ENCODE measurements around the gene CIBAR2.
A peak's percentile ranks its signal among the peaks of the same experiment; 100 is the strongest.
"Not testable (repeated sequence)": the region's sequence is repeated elsewhere in the genome, so short reads cannot be mapped to it uniquely, and the experiment has no call there.

The CIBAR2 gene

DNA sequence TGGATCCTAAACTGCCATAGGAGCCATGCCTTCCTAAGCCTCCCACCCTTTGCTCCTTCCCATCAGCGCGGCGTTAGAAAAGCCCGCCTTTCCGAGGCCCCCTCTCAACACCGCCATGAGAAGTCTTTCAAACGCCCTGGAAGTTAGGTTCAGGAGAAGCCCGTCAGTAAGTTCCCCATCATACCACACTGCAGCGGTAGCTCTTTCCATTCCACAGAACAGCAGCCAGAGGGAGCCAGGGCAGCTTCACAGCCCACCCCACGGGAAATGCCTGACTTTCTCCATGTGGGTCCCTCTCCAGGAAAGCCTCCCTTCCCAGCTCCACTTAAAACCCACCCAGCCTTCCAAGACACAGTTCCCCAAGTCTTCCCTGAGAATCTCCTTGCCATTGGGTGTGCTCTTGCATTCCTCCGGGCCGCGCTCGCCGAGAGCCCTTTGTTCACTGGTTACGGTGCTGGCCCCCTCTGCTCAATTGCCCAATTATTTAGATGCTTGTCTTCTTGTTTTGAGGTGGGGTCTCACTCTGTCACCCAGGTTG, 56.0 kb downstream of the CIBAR2 start:
- intact Hi-C loops (cut with DNase I; ENCODE audit: low total_unique reads) = no loop called here
- Histone ChIP-seq H3K36me3 (no peaks in the 10 kb centered on the region), H3K4me1 (peaks cover 0 to 9% (median 8%) of the 10 kb centered on the region in 4 donors), H3K27ac (peak overlapping the region; percentile 34 to 49), H3K4me3 (peak overlapping the region in 1 of 2 donors; percentile 35), H3K27me3 (no peaks in the 10 kb centered on the region), H3K9me3 (no peaks in the 10 kb centered on the region)
- peak in 1 of 2 donors; percentile 39 for DNase-seq
- TF ChIP-seq CTCF (IDR thresholded peaks at IDR 0.05) = peak in 1 of 2 experiments; percentile 29

DNA sequence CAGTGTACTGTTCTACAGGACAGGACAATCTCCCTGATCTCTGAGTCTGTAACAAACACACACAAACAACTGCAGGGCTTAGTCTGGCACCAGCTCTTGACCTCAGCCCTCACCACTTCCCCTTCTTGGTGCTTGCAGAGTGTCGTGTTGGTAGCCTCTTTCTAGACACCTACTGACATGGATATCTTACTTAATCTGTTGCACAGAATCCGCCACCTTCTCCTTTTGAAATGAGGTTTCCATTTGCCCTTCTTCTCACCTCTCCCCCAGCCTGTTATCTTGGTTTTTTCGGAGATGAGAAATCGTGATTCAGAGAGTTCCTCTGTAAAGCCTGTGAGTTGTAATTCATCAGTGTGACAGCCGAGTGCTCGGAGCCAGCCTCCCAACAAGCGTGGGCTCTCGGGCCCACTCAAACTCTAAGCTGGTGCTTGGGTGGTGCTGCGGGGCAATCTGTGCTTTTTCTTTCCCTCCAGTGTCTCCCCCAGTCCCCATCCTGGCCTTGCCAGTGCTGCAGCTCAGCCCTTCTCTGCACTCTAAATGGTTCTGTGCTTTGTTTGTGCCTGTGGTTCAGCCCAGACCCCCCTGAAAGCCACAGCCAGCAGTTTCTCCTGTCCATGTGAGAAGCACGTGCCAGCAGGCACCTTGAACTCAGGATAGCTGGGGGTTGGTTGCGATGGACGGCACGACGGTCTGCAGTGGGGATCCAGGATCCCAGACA, 56.6 kb downstream of the CIBAR2 start:
- H3K9me3 ChIP-seq = no peaks in the 10 kb centered on the region
- intact Hi-C loops (cut with DNase I; ENCODE audit: low total_unique reads) = no loop called here
- H3K4me3 ChIP-seq = peak overlapping the region; percentile 11 to 35
- H3K36me3 ChIP-seq = no peaks in the 10 kb centered on the region
- no peak for TF ChIP-seq CTCF (IDR thresholded peaks at IDR 0.05)
- H3K4me1 ChIP-seq = peaks cover 0 to 16% (median 9%) of the 10 kb centered on the region in 4 donors
- DNase-seq = peak in 1 of 2 donors; percentile 62
- H3K27ac ChIP-seq = peak overlapping the region; percentile 34 to 49
- no peaks in the 10 kb centered on the region for H3K27me3 ChIP-seq

DNA sequence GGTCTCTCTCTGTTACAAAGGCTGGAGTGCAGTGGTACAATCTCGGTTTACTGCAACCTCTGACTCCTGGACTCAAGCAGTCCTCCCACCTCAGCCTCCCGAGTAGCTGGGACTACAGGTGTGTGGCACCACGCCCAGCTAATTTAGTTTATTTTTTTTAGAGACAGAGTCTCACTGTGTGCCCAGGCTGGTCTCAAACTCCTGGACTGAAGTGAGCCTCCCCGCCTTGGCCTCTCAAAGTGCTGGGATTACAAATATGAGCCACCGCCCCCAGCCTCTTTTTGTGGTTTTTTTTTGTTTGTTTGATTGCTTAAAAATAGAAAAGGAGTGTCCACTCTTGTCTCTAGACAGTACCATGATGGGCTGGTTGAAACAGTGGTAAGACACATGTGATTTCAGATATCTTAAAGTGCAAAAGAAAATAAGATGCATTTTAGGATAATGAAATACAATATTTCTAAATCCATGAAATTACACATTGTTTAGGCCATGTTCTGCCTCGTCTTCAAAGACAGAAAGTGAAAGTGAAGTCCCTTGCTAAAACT, 57.3 kb downstream of the CIBAR2 start:
- Histone ChIP-seq H3K27ac (peak overlapping the region; percentile 34 to 49), H3K27me3 (no peaks in the 10 kb centered on the region), H3K4me1 (peaks cover 0 to 22% (median 10%) of the 10 kb centered on the region in 4 donors), H3K4me3 (peak overlapping the region; percentile 11 to 35), H3K9me3 (no peaks in the 10 kb centered on the region), H3K36me3 (no peaks in the 10 kb centered on the region)
- no peak for TF ChIP-seq CTCF (IDR thresholded peaks at IDR 0.05)
- DNase-seq = no peak
- intact Hi-C loops (cut with DNase I; ENCODE audit: low total_unique reads) = no loop called here

GRCh38 chr16:85054321-85054720, 58.0 kb downstream of the CIBAR2 start:
- DNase-seq; intact Hi-C loops (cut with DNase I; ENCODE audit: low total_unique reads); H3K27me3 ChIP-seq; H3K4me3 ChIP-seq; H3K27ac ChIP-seq; H3K36me3 ChIP-seq; H3K9me3 ChIP-seq: not testable (repeated sequence)
- H3K4me1 ChIP-seq = peaks cover 0 to 22% (median 10%) of the 10 kb centered on the region in 4 donors

DNA sequence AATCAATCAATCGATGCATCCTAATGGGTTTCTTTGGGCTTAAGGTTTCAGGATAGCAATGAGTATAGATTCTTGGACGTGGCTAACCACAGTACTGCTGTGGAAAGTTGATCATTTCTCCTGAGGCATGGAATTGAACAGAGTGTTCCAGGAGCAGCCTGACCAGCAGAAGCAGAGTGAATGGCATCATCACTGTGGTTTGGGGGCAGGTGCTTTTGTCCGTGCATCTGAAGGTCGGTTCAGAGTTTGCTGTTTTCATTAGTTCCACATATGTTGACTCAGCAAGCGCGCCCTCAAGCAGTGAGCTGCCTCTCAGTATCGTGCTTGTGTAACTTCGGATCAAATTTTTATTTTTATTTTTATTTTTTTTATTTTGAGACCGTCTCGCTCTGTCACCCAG, 59.7 kb downstream of the CIBAR2 start:
- no peak overlapping the region for H3K27ac ChIP-seq
- intact Hi-C loops (cut with DNase I; ENCODE audit: low total_unique reads) = no loop called here
- H3K27me3 ChIP-seq = no peaks in the 10 kb centered on the region
- H3K9me3 ChIP-seq = no peaks in the 10 kb centered on the region
- H3K4me3 ChIP-seq = no peak overlapping the region
- TF ChIP-seq CTCF (IDR thresholded peaks at IDR 0.05) = no peak
- H3K36me3 ChIP-seq = peaks cover 0 to 1% (median 0%) of the 10 kb centered on the region in 3 donors
- no peak for DNase-seq
- peaks cover 0 to 22% (median 10%) of the 10 kb centered on the region in 4 donors for H3K4me1 ChIP-seq

GRCh38 chr16:85051683-85052082, 60.6 kb downstream of the CIBAR2 start:
- Histone ChIP-seq H3K4me1 (peaks cover 0 to 22% (median 10%) of the 10 kb centered on the region in 4 donors), H3K36me3 (peaks cover 0 to 5% (median 0%) of the 10 kb centered on the region in 3 donors), H3K4me3 (no peak overlapping the region), H3K27ac (no peak overlapping the region), H3K27me3 (no peaks in the 10 kb centered on the region), H3K9me3 (no peaks in the 10 kb centered on the region)
- intact Hi-C loops (cut with DNase I; ENCODE audit: low total_unique reads) = no loop called here
- TF ChIP-seq CTCF (IDR thresholded peaks at IDR 0.05) = no peak
- no peak for DNase-seq

Measured in tibial artery (tissue), 4 donors.